ENCODE data around the gene DMRT1. TPM values are rescaled to one million over a fixed set of nuclear protein-coding genes. Genes with fewer than 3 reads are reported as not detected.

DMRT1 gene
- total RNA-seq, 2 experiments from 2014 or later, result not detected

DNA sequence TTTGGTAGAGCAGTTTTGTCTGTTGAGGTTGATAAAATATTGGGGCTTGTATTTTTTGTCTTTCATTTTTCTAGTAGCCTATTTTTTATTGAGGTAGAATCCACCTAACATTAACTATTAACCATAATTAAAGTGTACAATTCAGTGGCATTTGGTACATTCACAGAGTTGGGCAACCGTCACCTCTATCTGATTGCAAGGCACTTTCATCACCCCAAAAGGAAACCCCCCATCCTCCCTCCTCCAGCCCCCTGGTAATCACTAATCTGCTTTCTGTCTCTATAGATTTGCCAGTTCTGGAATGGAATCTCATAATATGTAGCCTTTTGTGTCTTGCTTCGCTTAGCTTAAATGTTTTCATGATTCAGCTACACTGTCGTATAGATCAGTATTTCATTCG, 79.4 kb downstream of the DMRT1 start:
- Mint-ChIP-seq H3K9me3 (no peaks in the 10 kb centered on the region), H3K27ac (no peak overlapping the region), H3K27me3 (peaks cover 3% of the 10 kb centered on the region), H3K4me1 (no peaks in the 10 kb centered on the region), H3K36me3 (no peaks in the 10 kb centered on the region), H3K4me3 (no peak overlapping the region)
- no peak for DNase-seq
- no peak for ATAC-seq (ENCODE audit: low read depth)
- POLR2A ChIA-PET, result no interaction called here

DNA sequence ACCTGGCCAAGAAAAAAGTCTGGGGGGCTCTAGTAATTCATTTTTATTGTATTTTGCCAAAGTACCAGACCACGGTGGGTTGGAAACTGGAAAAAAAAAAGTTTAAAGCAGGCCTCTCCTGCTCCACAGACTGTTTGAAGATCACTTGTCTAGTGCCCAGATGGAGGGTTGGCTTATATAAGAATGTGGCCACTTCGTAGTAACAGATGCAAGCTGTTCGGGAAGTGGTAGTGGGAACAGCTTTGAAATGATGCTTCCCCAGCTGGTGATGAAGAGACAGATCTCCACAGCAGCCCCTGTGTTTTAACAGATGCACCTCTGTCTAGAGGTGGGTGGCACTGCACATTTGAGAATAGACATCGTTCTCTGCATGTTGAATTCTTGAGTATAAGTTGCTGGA, 80.7 kb downstream of the DMRT1 start:
- POLR2A ChIA-PET, result no interaction called here
- H3K4me1 Mint-ChIP-seq, result no peaks in the 10 kb centered on the region
- no peak overlapping the region for H3K27ac Mint-ChIP-seq
- no peaks in the 10 kb centered on the region for H3K9me3 Mint-ChIP-seq
- H3K27me3 Mint-ChIP-seq, result peaks cover 3% of the 10 kb centered on the region
- no peaks in the 10 kb centered on the region for H3K36me3 Mint-ChIP-seq
- DNase-seq, result no peak
- H3K4me3 Mint-ChIP-seq, result no peak overlapping the region
- ATAC-seq (ENCODE audit: low read depth), result no peak

DNA sequence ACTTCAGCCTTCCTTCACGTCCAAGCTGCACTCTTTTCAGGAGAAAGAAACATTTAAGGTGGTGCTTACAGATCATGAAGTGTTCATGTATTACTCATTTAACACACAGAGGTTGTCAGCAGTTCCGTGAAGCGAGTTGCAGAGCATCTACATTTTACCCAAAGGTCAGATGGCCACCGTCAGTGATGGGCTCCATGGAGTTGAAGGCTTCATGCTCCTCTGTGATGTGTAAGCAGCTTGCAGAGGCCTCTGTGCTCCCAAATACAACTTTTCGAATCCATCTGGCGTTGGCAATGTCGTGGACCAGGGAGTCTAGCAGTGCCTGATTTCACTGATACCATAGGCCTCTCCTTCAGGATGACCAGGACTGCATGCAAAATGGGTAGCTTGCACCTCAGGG, 81.2 kb downstream of the DMRT1 start:
- no peak for ATAC-seq (ENCODE audit: low read depth)
- no peaks in the 10 kb centered on the region for H3K4me1 Mint-ChIP-seq
- DNase-seq, result no peak
- H3K9me3 Mint-ChIP-seq, result no peaks in the 10 kb centered on the region
- H3K27me3 Mint-ChIP-seq, result no peaks in the 10 kb centered on the region
- H3K27ac Mint-ChIP-seq, result no peak overlapping the region
- no peaks in the 10 kb centered on the region for H3K36me3 Mint-ChIP-seq
- no peak overlapping the region for H3K4me3 Mint-ChIP-seq
- POLR2A ChIA-PET, result no interaction called here

DNA sequence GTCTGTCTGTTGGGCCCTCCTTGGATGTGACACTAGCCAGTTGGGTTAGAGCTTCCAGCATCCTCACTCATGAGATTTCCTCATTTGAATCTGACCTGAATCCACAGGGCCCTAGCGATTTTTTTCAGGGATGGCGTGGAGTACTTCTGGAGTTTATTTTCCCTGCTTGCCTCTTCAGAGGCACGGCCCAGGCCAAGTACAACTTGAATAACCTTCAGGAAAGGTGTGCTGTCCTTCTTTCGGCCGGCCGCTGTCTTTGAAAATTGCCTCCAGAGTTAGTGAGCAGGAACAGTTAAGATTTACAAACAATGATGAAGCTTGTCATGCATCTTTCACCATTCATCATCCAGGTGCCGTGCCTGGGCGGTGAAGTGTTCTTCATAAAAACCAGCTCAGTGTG, 85.5 kb downstream of the DMRT1 start:
- ATAC-seq (ENCODE audit: low read depth) (no peak), DNase-seq (no peak)
- Mint-ChIP-seq H3K27ac (no peak overlapping the region), H3K4me3 (no peak overlapping the region), H3K4me1 (no peaks in the 10 kb centered on the region), H3K9me3 (no peaks in the 10 kb centered on the region), H3K27me3 (peaks cover 8% of the 10 kb centered on the region), H3K36me3 (no peaks in the 10 kb centered on the region)
- POLR2A ChIA-PET, result no interaction called here

DNA sequence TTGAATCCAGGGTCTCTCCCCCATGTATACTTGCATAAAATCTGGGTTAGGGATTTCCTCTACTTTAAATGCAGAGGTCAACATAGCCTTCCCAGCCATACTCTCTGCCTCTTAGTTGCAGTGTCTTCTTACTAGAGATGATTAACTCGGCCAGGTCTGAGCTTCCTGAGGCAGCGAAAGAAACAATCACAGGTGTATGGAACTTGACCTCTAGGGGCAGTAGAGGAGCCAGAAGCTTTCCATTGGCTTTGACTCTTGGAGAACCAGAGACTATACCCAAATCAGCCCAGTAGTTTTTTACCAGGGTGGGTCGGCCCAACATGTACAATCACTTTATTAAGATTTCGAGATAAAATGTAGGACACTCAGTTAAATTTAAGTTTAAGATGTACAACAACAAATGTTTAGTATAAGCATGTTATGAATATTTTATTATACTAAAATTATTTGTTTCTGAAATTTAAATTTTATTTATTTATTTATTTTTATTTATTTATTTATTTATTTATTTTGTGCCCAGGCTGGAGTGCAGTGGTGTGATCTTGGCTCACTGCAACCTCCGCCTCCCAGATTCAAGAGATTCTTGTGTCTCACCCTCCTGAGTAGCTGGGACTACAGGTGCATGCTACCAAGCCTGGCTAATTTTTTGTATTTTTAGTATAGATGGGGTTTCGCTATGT, 87.0 kb downstream of the DMRT1 start:
- POLR2A ChIA-PET, result no interaction called here
- Mint-ChIP-seq H3K4me3 (no peak overlapping the region), H3K4me1 (no peaks in the 10 kb centered on the region), H3K27ac (no peak overlapping the region), H3K9me3 (no peaks in the 10 kb centered on the region), H3K36me3 (no peaks in the 10 kb centered on the region), H3K27me3 (peaks cover 11% of the 10 kb centered on the region)
- no peak for ATAC-seq (ENCODE audit: low read depth)
- no peak for DNase-seq

DNA sequence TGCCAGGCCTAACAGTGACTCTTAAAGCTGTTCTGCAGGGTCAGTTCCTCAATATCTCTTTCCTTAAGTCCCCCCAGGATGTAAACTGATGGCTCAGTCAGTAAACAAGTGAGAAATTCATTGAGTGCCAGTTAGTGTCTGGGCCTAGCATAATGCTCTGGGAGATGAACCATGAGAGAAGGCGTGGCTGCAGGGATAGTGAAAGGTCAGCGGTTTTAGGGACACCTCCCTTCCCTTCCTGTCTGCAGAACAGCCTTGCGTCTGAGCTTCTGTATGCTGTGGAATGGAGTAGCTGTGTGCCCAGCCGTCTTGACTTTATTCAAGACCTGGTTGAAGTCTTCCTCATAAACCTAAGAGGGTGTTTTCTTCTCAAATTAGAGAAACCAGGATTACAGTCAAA, 88.2 kb downstream of the DMRT1 start:
- Mint-ChIP-seq H3K4me1 (no peaks in the 10 kb centered on the region), H3K27ac (no peak overlapping the region), H3K36me3 (no peaks in the 10 kb centered on the region), H3K27me3 (peaks cover 16% of the 10 kb centered on the region), H3K9me3 (no peaks in the 10 kb centered on the region), H3K4me3 (no peak overlapping the region)
- POLR2A ChIA-PET, result no interaction called here
- no peak for DNase-seq
- no peak for ATAC-seq (ENCODE audit: low read depth)

DNA sequence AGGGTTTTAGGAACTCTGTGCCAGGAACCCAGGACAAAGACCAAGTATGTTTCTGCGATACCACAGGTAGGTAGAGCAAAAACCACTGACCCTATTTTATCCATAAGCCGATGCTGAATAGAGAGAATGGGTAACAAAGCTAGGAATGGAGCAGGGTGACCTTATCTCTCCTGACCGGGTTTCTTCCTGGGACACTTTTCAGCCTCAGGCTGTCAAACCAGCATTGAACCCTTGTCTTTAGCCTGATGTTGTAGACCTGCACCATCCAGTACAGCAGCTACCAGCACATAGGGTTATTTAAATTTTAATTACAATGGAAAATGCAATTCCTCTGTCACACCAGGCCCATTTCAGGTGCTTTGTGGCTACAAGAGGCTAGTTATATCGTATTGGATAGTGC, 91.9 kb downstream of the DMRT1 start:
- no peaks in the 10 kb centered on the region for H3K9me3 Mint-ChIP-seq
- no peaks in the 10 kb centered on the region for H3K36me3 Mint-ChIP-seq
- no peaks in the 10 kb centered on the region for H3K4me1 Mint-ChIP-seq
- POLR2A ChIA-PET, result no interaction called here
- DNase-seq, result no peak
- ATAC-seq (ENCODE audit: low read depth), result no peak
- H3K27ac Mint-ChIP-seq, result no peak overlapping the region
- no peak overlapping the region for H3K4me3 Mint-ChIP-seq
- H3K27me3 Mint-ChIP-seq, result peaks cover 27% of the 10 kb centered on the region

DNA sequence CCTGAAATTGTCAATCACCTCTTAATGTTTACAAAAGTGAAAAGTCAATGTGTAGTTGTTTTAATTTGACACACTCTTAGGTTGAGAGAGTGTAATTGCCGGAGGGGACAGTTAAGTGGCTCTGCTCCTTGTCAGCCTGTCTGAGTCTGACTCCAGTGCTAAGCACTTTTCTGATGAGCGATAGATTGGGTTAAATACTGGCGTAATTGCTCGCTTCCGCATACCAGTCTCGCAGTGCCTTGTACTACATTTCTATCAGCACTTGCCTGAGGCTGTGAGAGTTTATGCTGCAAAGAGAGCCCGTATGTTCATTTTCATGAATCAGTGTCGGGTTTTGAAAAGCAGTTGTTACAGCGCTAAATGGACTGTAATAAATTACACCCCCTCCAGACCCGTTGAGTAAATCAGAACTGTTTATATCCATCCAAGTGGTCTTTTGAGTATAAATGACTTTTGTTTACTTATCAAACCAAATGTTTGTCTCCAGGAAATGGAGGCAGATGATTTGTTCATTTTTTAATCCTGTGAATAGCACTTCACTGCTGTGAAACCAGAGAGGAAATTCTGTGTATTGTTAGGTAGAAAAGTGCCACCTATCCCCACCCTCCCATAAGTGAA, 94.0 kb downstream of the DMRT1 start:
- POLR2A ChIA-PET, result no interaction called here
- no peaks in the 10 kb centered on the region for H3K9me3 Mint-ChIP-seq
- H3K4me1 Mint-ChIP-seq, result no peaks in the 10 kb centered on the region
- H3K4me3 Mint-ChIP-seq, result no peak overlapping the region
- ATAC-seq (ENCODE audit: low read depth) (no peak), DNase-seq (no peak)
- peaks cover 29% of the 10 kb centered on the region for H3K27me3 Mint-ChIP-seq
- H3K27ac Mint-ChIP-seq, result no peak overlapping the region
- H3K36me3 Mint-ChIP-seq, result no peaks in the 10 kb centered on the region

DNA sequence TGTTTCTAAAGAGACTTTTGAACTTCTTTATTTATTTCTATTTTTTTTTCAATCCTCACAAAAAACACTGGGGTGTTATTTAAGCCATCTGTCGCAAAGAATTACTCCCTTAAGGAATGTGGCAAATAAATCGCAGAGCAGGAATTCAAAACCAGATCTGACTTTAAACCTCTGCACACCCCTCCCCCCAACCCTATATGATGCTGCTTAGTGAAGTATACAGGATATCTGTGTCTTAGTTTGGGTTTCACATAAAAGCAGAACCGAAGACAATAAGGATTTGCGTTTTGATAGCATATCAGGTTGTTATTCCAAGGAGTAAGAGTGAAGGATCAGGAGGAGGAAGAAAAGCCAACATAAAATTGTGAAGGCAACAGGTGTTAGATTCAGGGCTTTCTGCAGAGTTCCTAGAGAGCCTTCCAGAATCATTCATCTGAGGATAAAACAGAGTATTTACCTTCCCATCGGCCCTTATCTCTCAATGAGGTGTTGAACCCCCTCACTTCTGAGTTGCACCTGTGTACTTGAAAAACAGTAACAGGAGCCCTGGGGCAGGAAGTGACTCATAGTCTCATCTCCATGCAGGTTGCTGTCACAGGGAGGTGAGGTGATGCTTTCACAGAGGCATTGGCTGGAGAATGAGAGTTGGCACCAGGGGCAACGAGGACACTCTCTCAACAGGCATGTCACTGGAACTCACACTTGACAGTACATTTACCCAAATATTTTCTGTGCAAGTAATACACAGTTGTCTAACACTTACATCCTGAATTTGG, 101.5 kb downstream of the DMRT1 start:
- Mint-ChIP-seq H3K27ac (no peak overlapping the region), H3K4me1 (no peaks in the 10 kb centered on the region), H3K9me3 (no peaks in the 10 kb centered on the region), H3K27me3 (peaks cover 25% of the 10 kb centered on the region), H3K4me3 (no peak overlapping the region), H3K36me3 (no peaks in the 10 kb centered on the region)
- no peak for ATAC-seq (ENCODE audit: low read depth)
- DNase-seq, result no peak
- POLR2A ChIA-PET, result no interaction called here

DNA sequence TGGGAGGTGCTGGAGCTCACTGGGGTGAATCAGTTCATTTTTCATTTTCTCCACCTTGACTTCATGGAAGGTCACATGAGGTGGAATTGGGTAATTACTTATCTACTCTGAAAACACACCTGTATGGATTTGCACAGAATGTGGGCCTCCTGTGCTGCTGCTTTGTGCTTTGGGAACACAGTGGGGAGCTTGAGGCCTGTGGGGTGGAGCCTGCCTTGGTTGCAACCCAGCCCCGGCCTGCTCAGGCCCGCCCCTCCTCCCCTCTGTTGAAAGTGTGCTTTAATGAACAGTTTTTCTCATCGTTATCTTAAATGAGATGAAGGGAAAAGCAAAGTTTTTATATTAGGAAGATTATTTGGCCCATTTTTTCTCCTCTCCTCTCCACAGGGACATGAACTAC, 106.5 kb downstream of the DMRT1 start:
- Mint-ChIP-seq H3K36me3 (no peaks in the 10 kb centered on the region), H3K4me3 (no peak overlapping the region), H3K4me1 (no peaks in the 10 kb centered on the region), H3K27me3 (peaks cover 28% of the 10 kb centered on the region), H3K9me3 (no peaks in the 10 kb centered on the region), H3K27ac (no peak overlapping the region)
- POLR2A ChIA-PET, result no interaction called here
- ATAC-seq (ENCODE audit: low read depth) (no peak), DNase-seq (no peak)

DNA sequence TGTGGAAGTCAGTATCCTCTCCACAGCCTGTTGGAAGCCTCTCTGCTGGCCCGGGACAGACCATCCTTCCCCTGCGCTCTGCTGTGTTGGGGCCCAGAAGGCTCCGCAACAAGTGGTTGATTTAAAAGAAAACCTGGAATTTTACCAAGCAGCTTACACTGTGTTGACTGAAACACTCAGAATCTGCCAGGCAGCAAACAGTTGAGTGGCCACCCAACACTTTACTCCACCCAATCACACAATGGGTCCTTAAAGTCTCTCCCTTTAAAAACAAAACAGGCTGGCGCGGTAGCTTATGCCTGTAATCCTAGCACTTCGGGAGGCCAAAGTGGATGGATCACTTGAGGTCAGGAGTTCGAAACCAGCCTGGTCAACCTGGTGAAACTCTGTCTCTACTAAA, 107.0 kb downstream of the DMRT1 start:
- DNase-seq, result no peak
- Mint-ChIP-seq H3K9me3 (no peaks in the 10 kb centered on the region), H3K4me1 (no peaks in the 10 kb centered on the region), H3K36me3 (no peaks in the 10 kb centered on the region), H3K27ac (no peak overlapping the region), H3K27me3 (peaks cover 28% of the 10 kb centered on the region), H3K4me3 (no peak overlapping the region)
- POLR2A ChIA-PET, result no interaction called here
- no peak for ATAC-seq (ENCODE audit: low read depth)

DNA sequence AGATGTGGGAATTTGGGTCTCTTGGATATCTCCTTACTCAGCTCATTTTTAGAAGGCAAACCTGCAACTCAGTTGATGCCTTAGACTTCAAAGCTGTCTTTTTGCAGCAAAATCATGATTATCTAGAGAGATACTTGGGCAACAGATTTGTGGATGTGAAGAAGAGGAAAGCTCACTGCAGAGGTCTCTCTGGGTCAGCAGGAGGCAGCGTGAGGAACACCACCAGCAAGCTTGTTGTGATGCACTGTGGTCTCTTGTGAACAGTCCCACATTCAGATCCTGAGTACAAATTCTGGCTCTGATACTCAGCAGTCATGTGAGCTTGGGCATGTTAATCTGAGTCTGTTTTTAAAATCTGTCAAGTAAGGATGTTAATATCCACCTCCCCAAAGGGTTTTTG, 108.6 kb downstream of the DMRT1 start:
- no peak for DNase-seq
- Mint-ChIP-seq H3K9me3 (no peaks in the 10 kb centered on the region), H3K4me1 (no peaks in the 10 kb centered on the region), H3K36me3 (no peaks in the 10 kb centered on the region), H3K27me3 (peaks cover 21% of the 10 kb centered on the region), H3K4me3 (no peak overlapping the region), H3K27ac (no peak overlapping the region)
- POLR2A ChIA-PET, result no interaction called here
- ATAC-seq (ENCODE audit: low read depth), result no peak

DNA sequence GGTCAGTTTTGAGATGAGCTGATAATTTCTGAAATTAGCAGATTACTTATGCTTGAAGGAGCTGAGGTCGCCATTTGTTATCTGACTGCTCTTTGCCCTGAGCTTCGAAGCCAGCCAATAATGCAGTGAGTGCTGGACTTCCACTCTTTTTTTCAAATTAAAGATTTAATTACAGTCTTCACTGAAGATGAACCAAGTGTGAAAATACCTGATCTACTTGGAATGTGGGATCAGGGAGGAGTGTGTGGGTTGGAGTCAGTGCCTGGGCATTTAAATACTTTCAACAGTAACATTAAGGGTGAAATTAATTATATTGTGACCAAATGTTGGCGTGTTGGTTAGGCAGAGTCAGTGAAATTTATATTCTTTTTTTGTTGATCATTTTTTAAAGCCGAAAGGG, 111.0 kb downstream of the DMRT1 start:
- H3K27ac Mint-ChIP-seq, result no peak overlapping the region
- POLR2A ChIA-PET, result no interaction called here
- H3K4me1 Mint-ChIP-seq, result no peaks in the 10 kb centered on the region
- H3K36me3 Mint-ChIP-seq, result no peaks in the 10 kb centered on the region
- H3K4me3 Mint-ChIP-seq, result no peak overlapping the region
- ATAC-seq (ENCODE audit: low read depth), result no peak
- peaks cover 14% of the 10 kb centered on the region for H3K27me3 Mint-ChIP-seq
- DNase-seq, result no peak
- no peaks in the 10 kb centered on the region for H3K9me3 Mint-ChIP-seq

DNA sequence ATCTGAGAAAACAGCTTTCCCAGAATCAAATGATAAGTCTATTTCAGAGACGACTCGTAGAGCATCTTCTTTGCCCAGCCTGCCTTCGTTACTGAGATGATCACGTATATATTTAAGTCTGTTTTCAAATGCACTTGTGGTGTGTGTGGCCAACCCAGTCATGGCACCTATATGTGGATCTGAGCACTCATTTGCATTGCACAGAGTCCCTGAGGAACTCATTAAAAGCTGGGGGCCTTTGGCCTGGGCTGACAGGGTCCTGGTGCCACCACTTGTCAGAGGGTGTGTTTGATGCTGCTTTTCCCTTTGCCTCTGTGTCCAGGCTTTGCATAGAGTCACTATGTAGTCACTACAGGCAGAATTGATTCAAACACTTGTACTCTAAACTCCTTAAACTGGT, 117.6 kb downstream of the DMRT1 start:
- Mint-ChIP-seq H3K4me3 (no peak overlapping the region), H3K36me3 (no peaks in the 10 kb centered on the region), H3K27me3 (peaks cover 34% of the 10 kb centered on the region), H3K4me1 (no peaks in the 10 kb centered on the region), H3K27ac (no peak overlapping the region), H3K9me3 (no peaks in the 10 kb centered on the region)
- ATAC-seq (ENCODE audit: low read depth) (no peak), DNase-seq (no peak)
- POLR2A ChIA-PET, result no interaction called here
